ENCODE results near the gene RPS16. TPM values are rescaled to one million over a fixed set of nuclear protein-coding genes. Genes with fewer than 3 reads are reported as not detected.

RPS16 gene
- total RNA-seq, 1 experiment from 2014 or later = 83.0 TPM

GRCh38 chr19:39449116-39449797, 13.5 kb upstream of the RPS16 start:
- DNase-seq (ENCODE audit: low spot score) = no peak

GRCh38 chr19:39448271-39448670, 12.5 kb upstream of the RPS16 start:
- DNase-seq (ENCODE audit: low spot score) = no peak

GRCh38 chr19:39446365-39447084, 10.8 kb upstream of the RPS16 start:
- no peak for DNase-seq (ENCODE audit: low spot score)

- peak; percentile 99 for DNase-seq (ENCODE audit: low spot score)
Observed at GRCh38 chr19:39445196-39446111, 9.7 kb upstream of the RPS16 start, which contains the start of gene SUPT5H. SUPT5H (plus strand) TSS chr19:39445582; CDS start chr19:39445891, 309 bp downstream.

- no peak for DNase-seq (ENCODE audit: low spot score)
Observed at GRCh38 chr19:39444598-39445195, 8.9 kb upstream of the RPS16 start.

- no peak for DNase-seq (ENCODE audit: low spot score)
Observed at GRCh38 chr19:39438270-39438934, 2.7 kb upstream of the RPS16 start.

- DNase-seq (ENCODE audit: low spot score) = no peak
Observed at GRCh38 chr19:39436350-39436716, 584 bp upstream of the RPS16 start.

GRCh38 chr19:39434123-39435076, 1.3 kb downstream of the RPS16 start:
- DNase-seq (ENCODE audit: low spot score) = no peak

GRCh38 chr19:39433480-39434079, 2.2 kb downstream of the RPS16 start:
- DNase-seq (ENCODE audit: low spot score) = no peak

- no peak for DNase-seq (ENCODE audit: low spot score)
Observed at GRCh38 chr19:39432677-39433025, 3.1 kb downstream of the RPS16 start.

GRCh38 chr19:39430675-39431593, 4.8 kb downstream of the RPS16 start:
- peak; percentile 99 for DNase-seq (ENCODE audit: low spot score)

- no peak for DNase-seq (ENCODE audit: low spot score)
Observed at GRCh38 chr19:39428283-39429112, 7.3 kb downstream of the RPS16 start.

GRCh38 chr19:39427707-39428106, 8.0 kb downstream of the RPS16 start:
- DNase-seq (ENCODE audit: low spot score) = no peak

GRCh38 chr19:39426170-39426569, 9.6 kb downstream of the RPS16 start:
- no peak for DNase-seq (ENCODE audit: low spot score)

GRCh38 chr19:39425744-39426143, 10.0 kb downstream of the RPS16 start:
- DNase-seq (ENCODE audit: low spot score) = no peak

GRCh38 chr19:39424934-39425333, 10.8 kb downstream of the RPS16 start:
- no peak for DNase-seq (ENCODE audit: low spot score)

- no peak for DNase-seq (ENCODE audit: low spot score)
Observed at GRCh38 chr19:39423258-39424086, 12.3 kb downstream of the RPS16 start.

All from H4 (cell line).